ENCODE measurements around the gene TJP3. TPM values are rescaled to one million over a fixed set of nuclear protein-coding genes. Genes with fewer than 3 reads are reported as not detected.

Gene TJP3
- total and polyA plus RNA-seq, 3 donors from 2014 or later, result 37.2 to 125 (median 81.1) TPM

DNA sequence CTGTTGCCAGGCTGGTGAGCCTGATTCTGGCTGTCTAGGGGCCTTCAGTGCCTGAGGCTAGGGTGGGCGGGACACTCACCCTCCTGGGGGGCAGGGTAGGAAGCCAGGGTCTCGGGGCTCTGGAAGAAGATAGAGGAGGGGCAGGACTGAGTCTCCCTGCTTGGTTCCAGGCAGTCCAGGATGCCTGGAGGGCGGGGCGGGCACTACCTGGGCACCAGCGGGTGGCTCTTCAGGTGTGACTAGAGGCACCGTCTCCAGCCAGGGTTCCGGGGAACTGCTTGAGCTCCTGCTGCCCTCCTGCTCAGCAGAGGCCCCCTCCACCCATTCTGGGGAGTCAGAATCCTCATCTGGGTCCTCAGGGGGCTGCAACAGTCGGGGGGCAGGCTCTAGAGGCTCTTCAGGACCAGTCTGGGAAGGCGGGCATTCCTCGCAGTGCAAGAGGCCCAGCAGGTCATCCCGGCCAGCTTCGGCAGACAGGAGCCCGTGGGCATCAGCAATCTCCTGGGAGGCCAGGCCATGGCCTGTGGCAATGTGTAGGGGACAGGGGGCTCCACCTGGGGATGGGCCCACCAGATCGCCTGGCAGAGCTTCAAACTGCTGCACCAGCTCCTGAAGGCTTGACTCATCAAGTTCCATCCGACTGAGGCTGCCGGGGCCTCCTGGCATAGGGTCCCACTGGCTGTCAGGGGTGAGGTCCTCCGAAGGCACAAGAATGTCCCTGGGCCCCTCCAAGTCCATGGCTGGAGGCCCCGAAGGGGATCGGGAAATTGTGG is 51.5 kb downstream of the TJP3 start:
- no peak for DNase-seq
- no peak for TF ChIP-seq POLR2A (IDR thresholded peaks at IDR 0.05)
- no peak for TF ChIP-seq CTCF (IDR thresholded peaks at IDR 0.05)
- Histone ChIP-seq H3K4me1 (peaks cover 9% of the 10 kb centered on the region), H3K4me3 (no peak overlapping the region), H3K9me3 (no peaks in the 10 kb centered on the region), H3K27me3 (no peaks in the 10 kb centered on the region), H3K27ac (no peak overlapping the region), H3K36me3 (ENCODE audit: low read depth, missing control alignments) (no peaks in the 10 kb centered on the region)
- 88 to 90% methylated on average over 11 to 14 of the region's 19 CpGs for WGBS, 2 donors
- intact Hi-C loops (cut with DNase I; ENCODE audit: low total_unique reads), result no loop called here

GRCh38 chr19:3760871-3761361 is 52.7 kb downstream of the TJP3 start:
- TF ChIP-seq CTCF (IDR thresholded peaks at IDR 0.05) (no peak), POLR2A (IDR thresholded peaks at IDR 0.05) (no peak)
- no peak for DNase-seq

GRCh38 chr19:3761382-3762129 is 53.4 kb downstream of the TJP3 start, which contains the start of gene APBA3:
Gene APBA3, minus strand, starts transcription at chr19:3761692. Its CDS starts 1,428 bp downstream, at chr19:3760264.
- 5 to 6% methylated on average over 15 to 45 of the region's 45 CpGs for WGBS, 2 donors
- Histone ChIP-seq H3K9me3 (no peaks in the 10 kb centered on the region), H3K36me3 (ENCODE audit: low read depth, missing control alignments) (no peaks in the 10 kb centered on the region), H3K27ac (peak within 1 kb of the TSS; percentile 98), H3K27me3 (no peaks in the 10 kb centered on the region), H3K4me3 (peak within 1 kb of the TSS; percentile 84 to 86), H3K4me1 (peaks cover 9% of the 10 kb centered on the region)
- TF ChIP-seq CTCF (IDR thresholded peaks at IDR 0.05), result peak; percentile 80 to 89 (median 85)
- no peak for TF ChIP-seq POLR2A (IDR thresholded peaks at IDR 0.05)
- intact Hi-C loops (cut with DNase I; ENCODE audit: low total_unique reads), result no loop called here
- peak; percentile 94 for DNase-seq

More at GRCh38 chr19:3760871-3761361, 52.7 kb downstream of the TJP3 start:
- intact Hi-C loops (cut with DNase I; ENCODE audit: low total_unique reads), result no loop called here
- peaks cover 9% of the 10 kb centered on the region for H3K4me1 ChIP-seq
- WGBS, 2 donors, result 14 to 21% methylated on average over 7 of the region's 7 CpGs
- peak overlapping the region; percentile 73 to 86 for H3K4me3 ChIP-seq
- no peaks in the 10 kb centered on the region for H3K27me3 ChIP-seq
- no peaks in the 10 kb centered on the region for H3K9me3 ChIP-seq
- H3K36me3 ChIP-seq (ENCODE audit: low read depth, missing control alignments), result no peaks in the 10 kb centered on the region
- H3K27ac ChIP-seq, result peak overlapping the region; percentile 40 to 98

DNA sequence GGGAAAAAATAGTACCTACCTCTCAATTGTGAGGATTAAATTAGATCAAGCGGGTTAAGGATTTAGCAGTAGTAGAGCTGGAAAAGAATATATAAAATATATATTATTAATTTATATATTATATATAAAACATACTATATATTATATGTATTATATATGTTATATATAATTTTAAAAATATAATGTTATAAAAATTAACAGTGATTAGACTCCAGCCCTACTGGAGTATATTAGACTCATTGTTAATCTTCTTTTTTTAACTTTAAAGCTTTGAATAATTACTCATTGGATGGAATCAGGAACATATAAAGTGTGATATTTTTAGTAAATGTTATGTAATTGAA is 53.9 kb downstream of the TJP3 start:
- TF ChIP-seq POLR2A (IDR thresholded peaks at IDR 0.05), result no peak
- H3K4me3 ChIP-seq, result peak overlapping the region; percentile 66 to 84
- WGBS, 2 donors, result 39 to 51% methylated on average over 1 of the region's 1 CpG
- H3K9me3 ChIP-seq, result no peaks in the 10 kb centered on the region
- H3K27me3 ChIP-seq, result no peaks in the 10 kb centered on the region
- no peaks in the 10 kb centered on the region for H3K36me3 ChIP-seq (ENCODE audit: low read depth, missing control alignments)
- peak overlapping the region; percentile 98 for H3K27ac ChIP-seq
- intact Hi-C loops (cut with DNase I; ENCODE audit: low total_unique reads), result no loop called here
- DNase-seq, result no peak
- H3K4me1 ChIP-seq, result peaks cover 9% of the 10 kb centered on the region
